Hematopoietic multipotent progenitor cell treated with erythropoietin and hydrocortisone succinate and interleukin-3 and kit ligand, for 8 days (in vitro differentiated cells): ENCODE data around the gene SPATA13.

Experiments used
- DNase-seq: peaks from one replicate; pipeline ENCODE4 v3.0.0-alpha.2; 2015

The SPATA13 gene

GRCh38 chr13:24261566-24261965, 101.0 kb downstream of the SPATA13 start:
- no peak for DNase-seq

GRCh38 chr13:24263632-24264031, 103.1 kb downstream of the SPATA13 start:
- no peak for DNase-seq

- DNase-seq, result no peak
Observed at GRCh38 chr13:24264976-24265375, 104.5 kb downstream of the SPATA13 start.

GRCh38 chr13:24265453-24265852, 104.9 kb downstream of the SPATA13 start:
- no peak for DNase-seq

GRCh38 chr13:24267274-24267673, 106.8 kb downstream of the SPATA13 start:
- DNase-seq, result no peak

GRCh38 chr13:24267801-24268200, 107.3 kb downstream of the SPATA13 start:
- DNase-seq, result no peak

- DNase-seq, result no peak
Observed at GRCh38 chr13:24269821-24270220, 109.3 kb downstream of the SPATA13 start.

- DNase-seq, result peak; percentile 78
Observed at GRCh38 chr13:24270639-24271141, 110.2 kb downstream of the SPATA13 start.

- DNase-seq, result no peak
Observed at GRCh38 chr13:24271231-24271600, 110.7 kb downstream of the SPATA13 start.

GRCh38 chr13:24271601-24272451, 111.3 kb downstream of the SPATA13 start:
- DNase-seq, result peak; percentile 77

GRCh38 chr13:24272452-24273161, 112.1 kb downstream of the SPATA13 start:
- no peak for DNase-seq

GRCh38 chr13:24273926-24274325, 113.4 kb downstream of the SPATA13 start:
- DNase-seq, result no peak

- peak; percentile 67 for DNase-seq
Observed at GRCh38 chr13:24274452-24275021, 114.0 kb downstream of the SPATA13 start.

- no peak for DNase-seq
Observed at GRCh38 chr13:24275041-24275440, 114.5 kb downstream of the SPATA13 start.

- DNase-seq, result no peak
Observed at GRCh38 chr13:24276306-24276705, 115.8 kb downstream of the SPATA13 start.

GRCh38 chr13:24276861-24277260, 116.3 kb downstream of the SPATA13 start:
- DNase-seq, result no peak

GRCh38 chr13:24277761-24278160, 117.2 kb downstream of the SPATA13 start:
- DNase-seq, result no peak

- DNase-seq, result no peak
Observed at GRCh38 chr13:24279327-24280110, 119.0 kb downstream of the SPATA13 start.

- no peak for DNase-seq
Observed at GRCh38 chr13:24280720-24281119, 120.2 kb downstream of the SPATA13 start.

GRCh38 chr13:24281188-24282008, 120.9 kb downstream of the SPATA13 start:
- DNase-seq, result no peak

- no peak for DNase-seq
Observed at GRCh38 chr13:24282256-24282655, 121.7 kb downstream of the SPATA13 start.
